HG03095 (cell line): ENCODE data around the gene BHMT.
"Not testable (repeated sequence)": the region's sequence is repeated elsewhere in the genome, so short reads cannot be mapped to it uniquely, and the experiment has no call there.

Experiments used
- ATAC-seq: cut with Tn5 transposase; IDR thresholded peaks from one replicate; pipeline ENCODE4 v1.9.1; 2021; ENCODE audit warnings: moderate library complexity; ENCODE audit not compliant: unreplicated experiment

The BHMT gene

GRCh38 chr5:79109527-79110492 is 1.8 kb upstream of the BHMT start:
- no peak for ATAC-seq

GRCh38 chr5:79111960-79112702 is 522 bp downstream of the BHMT start:
- ATAC-seq: no peak

GRCh38 chr5:79112703-79113058 is 1.1 kb downstream of the BHMT start:
- no peak for ATAC-seq

GRCh38 chr5:79119486-79119885 is 7.9 kb downstream of the BHMT start:
- ATAC-seq: no peak

- ATAC-seq: no peak
These were observed 8.6 kb downstream of the BHMT start for GRCh38 chr5:79120221-79120620.

GRCh38 chr5:79122973-79123372 is 11.4 kb downstream of the BHMT start:
- no peak for ATAC-seq

GRCh38 chr5:79124607-79125006 is 13.0 kb downstream of the BHMT start:
- ATAC-seq: no peak

GRCh38 chr5:79130781-79131180 is 19.2 kb downstream of the BHMT start:
- no peak for ATAC-seq

GRCh38 chr5:79133121-79133656 is 21.6 kb downstream of the BHMT start:
- ATAC-seq: no peak

- ATAC-seq: no peak
These were observed 22.2 kb downstream of the BHMT start for GRCh38 chr5:79133657-79134451.

- no peak for ATAC-seq
These were observed 24.4 kb downstream of the BHMT start for GRCh38 chr5:79135790-79136553.

GRCh38 chr5:79136618-79137017 is 25.0 kb downstream of the BHMT start:
- ATAC-seq: no peak

- no peak for ATAC-seq
These were observed 28.9 kb downstream of the BHMT start for GRCh38 chr5:79140553-79140952.

GRCh38 chr5:79143684-79144379 is 32.2 kb downstream of the BHMT start:
- ATAC-seq: no peak

GRCh38 chr5:79147076-79147475 is 35.5 kb downstream of the BHMT start:
- no peak for ATAC-seq

- ATAC-seq: no peak
These were observed 37.8 kb downstream of the BHMT start for GRCh38 chr5:79149433-79149832.

GRCh38 chr5:79151942-79152671 is 40.5 kb downstream of the BHMT start:
- no peak for ATAC-seq

GRCh38 chr5:79157305-79157704 is 45.7 kb downstream of the BHMT start:
- no peak for ATAC-seq

GRCh38 chr5:79161647-79162046 is 50.0 kb downstream of the BHMT start:
- ATAC-seq: not testable (repeated sequence)
